Duodenal mucosa (tissue), 2 donors: ENCODE measurements around the gene CCDC182.

ENCODE experiments used
- H3K27ac ChIP-seq: one replicate; pipeline ENCODE4 v1.7.0; 2013; ENCODE audit warnings: low read depth, low read length
- H3K27me3 ChIP-seq, 2 donors: one replicate each; pipeline ENCODE4 v1.7.0; 2013; ENCODE audit warnings: low read length in 2 of 2, control low read depth in 1 of 2; ENCODE audit not compliant: insufficient read depth in 2 of 2, control insufficient read depth in 1 of 2
- H3K36me3 ChIP-seq, 2 donors: one replicate each; pipeline ENCODE4 v1.7.0; 2013; ENCODE audit warnings: low read length in 2 of 2, control low read depth in 1 of 2; ENCODE audit not compliant: insufficient read depth in 2 of 2, control insufficient read depth in 1 of 2
- H3K4me1 ChIP-seq, 2 donors: one replicate each; pipeline ENCODE4 v1.7.0; 2013; ENCODE audit warnings: low read length in 2 of 2, control low read depth in 1 of 2; ENCODE audit not compliant: insufficient read depth in 2 of 2, control insufficient read depth in 1 of 2
- H3K4me3 ChIP-seq, 2 donors: one replicate each; pipeline ENCODE4 v1.7.0; 2013; ENCODE audit warnings: low read length in 2 of 2, low read depth in 1 of 2
- H3K9ac ChIP-seq, 2 donors: one replicate each; pipeline ENCODE4 v1.7.0; 2013; ENCODE audit warnings: low read length in 2 of 2, low read depth in 1 of 2
- H3K9me3 ChIP-seq, 2 donors: one replicate each; pipeline ENCODE4 v1.7.0; 2013; ENCODE audit warnings: low read length in 2 of 2, control low read depth in 1 of 2; ENCODE audit not compliant: control insufficient read depth in 1 of 2

Gene CCDC182

GRCh38 chr17:57720386-57721035, 24.6 kb downstream of the CCDC182 start:
- H3K9ac ChIP-seq: no peak overlapping the region
- no peaks in the 10 kb centered on the region for H3K4me1 ChIP-seq
- no peaks in the 10 kb centered on the region for H3K36me3 ChIP-seq
- H3K4me3 ChIP-seq: no peak overlapping the region
- H3K9me3 ChIP-seq: no peaks in the 10 kb centered on the region
- H3K27me3 ChIP-seq: peaks cover 0 to 5% of the 10 kb centered on the region in 2 donors
- H3K27ac ChIP-seq: no peak overlapping the region

GRCh38 chr17:57718878-57719277, 26.2 kb downstream of the CCDC182 start:
- Histone ChIP-seq H3K4me1 (no peaks in the 10 kb centered on the region), H3K4me3 (no peak overlapping the region), H3K27me3 (peaks cover 0 to 8% of the 10 kb centered on the region in 2 donors), H3K27ac (no peak overlapping the region), H3K9ac (no peak overlapping the region), H3K9me3 (no peaks in the 10 kb centered on the region), H3K36me3 (no peaks in the 10 kb centered on the region)

- Histone ChIP-seq H3K36me3 (no peaks in the 10 kb centered on the region), H3K9ac (no peak overlapping the region), H3K4me1 (no peaks in the 10 kb centered on the region), H3K27me3 (peaks cover 0 to 12% of the 10 kb centered on the region in 2 donors), H3K4me3 (no peak overlapping the region), H3K9me3 (no peaks in the 10 kb centered on the region), H3K27ac (no peak overlapping the region)
Observed at GRCh38 chr17:57715981-57716380, 29.1 kb downstream of the CCDC182 start.

GRCh38 chr17:57714665-57715180, 30.4 kb downstream of the CCDC182 start:
- Histone ChIP-seq H3K9me3 (no peaks in the 10 kb centered on the region), H3K9ac (no peak overlapping the region), H3K4me1 (no peaks in the 10 kb centered on the region), H3K27ac (no peak overlapping the region), H3K36me3 (no peaks in the 10 kb centered on the region), H3K4me3 (no peak overlapping the region), H3K27me3 (peaks cover 0 to 12% of the 10 kb centered on the region in 2 donors)

- no peaks in the 10 kb centered on the region for H3K9me3 ChIP-seq
- H3K36me3 ChIP-seq: no peaks in the 10 kb centered on the region
- H3K27ac ChIP-seq: no peak overlapping the region
- H3K4me3 ChIP-seq: no peak overlapping the region
- H3K9ac ChIP-seq: no peak overlapping the region
- H3K4me1 ChIP-seq: no peaks in the 10 kb centered on the region
- peaks cover 0 to 12% of the 10 kb centered on the region in 2 donors for H3K27me3 ChIP-seq
Observed at GRCh38 chr17:57713140-57713539, 32.0 kb downstream of the CCDC182 start.

GRCh38 chr17:57708410-57708809, 36.7 kb downstream of the CCDC182 start:
- no peak overlapping the region for H3K9ac ChIP-seq
- H3K27me3 ChIP-seq: peaks cover 1 to 7% of the 10 kb centered on the region in 2 donors
- no peaks in the 10 kb centered on the region for H3K4me1 ChIP-seq
- H3K27ac ChIP-seq: no peak overlapping the region
- no peaks in the 10 kb centered on the region for H3K9me3 ChIP-seq
- no peak overlapping the region for H3K4me3 ChIP-seq
- no peaks in the 10 kb centered on the region for H3K36me3 ChIP-seq

GRCh38 chr17:57707892-57708291, 37.2 kb downstream of the CCDC182 start:
- H3K27ac ChIP-seq: no peak overlapping the region
- no peak overlapping the region for H3K9ac ChIP-seq
- H3K4me1 ChIP-seq: no peaks in the 10 kb centered on the region
- no peaks in the 10 kb centered on the region for H3K9me3 ChIP-seq
- peaks cover 0 to 7% of the 10 kb centered on the region in 2 donors for H3K27me3 ChIP-seq
- H3K36me3 ChIP-seq: no peaks in the 10 kb centered on the region
- no peak overlapping the region for H3K4me3 ChIP-seq

GRCh38 chr17:57706761-57707160, 38.3 kb downstream of the CCDC182 start:
- Histone ChIP-seq H3K27ac (no peak overlapping the region), H3K27me3 (peaks cover 0 to 7% of the 10 kb centered on the region in 2 donors), H3K9me3 (no peaks in the 10 kb centered on the region), H3K36me3 (no peaks in the 10 kb centered on the region), H3K9ac (no peak overlapping the region), H3K4me1 (no peaks in the 10 kb centered on the region), H3K4me3 (no peak overlapping the region)

- no peak overlapping the region for H3K4me3 ChIP-seq
- H3K27me3 ChIP-seq: peaks cover 0 to 7% of the 10 kb centered on the region in 2 donors
- H3K27ac ChIP-seq: no peak overlapping the region
- H3K9ac ChIP-seq: no peak overlapping the region
- H3K4me1 ChIP-seq: no peaks in the 10 kb centered on the region
- H3K9me3 ChIP-seq: no peaks in the 10 kb centered on the region
- no peaks in the 10 kb centered on the region for H3K36me3 ChIP-seq
Observed at GRCh38 chr17:57705921-57706695, 39.0 kb downstream of the CCDC182 start.

- H3K9ac ChIP-seq: no peak overlapping the region
- no peaks in the 10 kb centered on the region for H3K4me1 ChIP-seq
- H3K9me3 ChIP-seq: no peaks in the 10 kb centered on the region
- peaks cover 0 to 7% of the 10 kb centered on the region in 2 donors for H3K27me3 ChIP-seq
- no peaks in the 10 kb centered on the region for H3K36me3 ChIP-seq
- no peak overlapping the region for H3K4me3 ChIP-seq
- H3K27ac ChIP-seq: no peak overlapping the region
Observed at GRCh38 chr17:57704448-57704847, 40.7 kb downstream of the CCDC182 start.
